K562 (cell line): ENCODE data around the gene FAM24A. TPM values are rescaled to one million over a fixed set of nuclear protein-coding genes. Genes with fewer than 3 reads are reported as not detected.

Experiments used
- ATAC-seq: fragments of 200-7000 bp; cut with Tn5 transposase; 3 replicates; pipeline ENCODE4 v1.9.1; 2020; ENCODE audit warnings: moderate library complexity
- BruUV-seq: library from RNA; stranded (reverse); fragments of 400-500 nt; replicated peaks from 2 replicates; lab custom pipeline; 2021; lab: Mats Ljungman, UMichigan
- CTCF ChIA-PET: fragments of 300-600 bp; formaldehyde crosslinking; extraction: SDS; loops from one replicate; lab custom pipeline; 2021; ENCODE audit warnings: low intra/inter-chr PET ratio; lab: Yijun Ruan, JAX
- POLR2A ChIA-PET: fragments of 300-600, 350-650 bp; sonication (Branson Sonifier 250); formaldehyde crosslinking; extraction: SDS; loops from one replicate; lab custom pipeline; 2021; ENCODE audit warnings: antibody characterized with exemption, inconsistent platforms; lab: Yijun Ruan, JAX
- DNase-seq, 4 experiments: peaks; one replicate each; pipeline versions ENCODE4 v3.0.0 to v3.0.0-alpha.2; 2011 to 2018; ENCODE audit warnings: low spot score in 3 of 4, mixed read lengths in 3 of 4; ENCODE audit errors: extremely low read depth in 1 of 4
- FAIRE-seq: peaks from 2 replicates; lab custom pipeline; 2011; peaks lifted over from hg19 to GRCh38; lab: Jason Lieb, UNC
- H2AFZ ChIP-seq: 2 replicates; pipeline ENCODE4 v1.6.0; 2011; ENCODE audit warnings: low read depth, low read length, control low read depth, inconsistent platforms
- H3K27ac ChIP-seq: fragments of 200-600 bp; 3 replicates; pipeline ENCODE4 v1.8.0; 2011; ENCODE audit warnings: low read depth, mild to moderate bottlenecking, control low read depth, inconsistent platforms, low read length, moderate library complexity, mixed read lengths; ENCODE audit errors: extremely low read depth
- H3K27me3 ChIP-seq, 2 experiments: fragments of 300-600 bp in 1 of 2; 2 replicates in 1 of 2; 3 replicates in 1 of 2; pipeline versions ENCODE4 v1.6.0 to v1.8.0; 2011; ENCODE audit warnings: inconsistent platforms in 2 of 2, low read length in 2 of 2, mild to moderate bottlenecking in 1 of 2, mixed read lengths in 1 of 2, moderate library complexity in 1 of 2; ENCODE audit not compliant: control insufficient read depth in 2 of 2, insufficient read depth in 2 of 2
- H3K36me3 ChIP-seq: fragments of 300-600 bp; 3 replicates; pipeline ENCODE4 v1.8.0; 2011; ENCODE audit warnings: mild to moderate bottlenecking, low read length, inconsistent platforms; ENCODE audit not compliant: control insufficient read depth, insufficient read depth
- H3K4me1 ChIP-seq, 2 experiments: fragments of 200-600 bp in 1 of 2; replicated peaks in 1 of 2; 2 replicates in 1 of 2; 3 replicates in 1 of 2; pipeline versions ENCODE4 v1.5.1 to v1.8.0; 2011; ENCODE audit warnings: inconsistent platforms in 2 of 2, low read length in 2 of 2, mild to moderate bottlenecking in 1 of 2, mixed read lengths in 1 of 2, moderate library complexity in 1 of 2; ENCODE audit not compliant: control insufficient read depth in 2 of 2, insufficient read depth in 2 of 2
- H3K4me2 ChIP-seq: 2 replicates; pipeline ENCODE4 v1.6.1; 2011; ENCODE audit warnings: low read length, control low read depth, inconsistent platforms, mixed read lengths; ENCODE audit not compliant: insufficient read depth
- H3K4me3 ChIP-seq: fragments of 200-600 bp; sonication (generic), shearing (Covaris generic); 2 replicates; pipeline ENCODE4 v1.5.1; 2016; ENCODE audit warnings: control low read depth, inconsistent platforms
- H3K79me2 ChIP-seq: fragments of 200-600 bp; 3 replicates; pipeline ENCODE4 v1.8.0; 2011; ENCODE audit warnings: low read length, inconsistent platforms; ENCODE audit not compliant: control insufficient read depth, insufficient read depth
- H3K9ac ChIP-seq, 2 experiments: 2 replicates each; pipeline versions ENCODE4 v1.6.0 to v1.6.1; 2011; ENCODE audit warnings: low read depth in 2 of 2, low read length in 2 of 2, control low read depth in 1 of 2, inconsistent platforms in 1 of 2, mild to moderate bottlenecking in 1 of 2, mixed read lengths in 1 of 2; ENCODE audit not compliant: insufficient read depth in 1 of 2
- H3K9me1 ChIP-seq: one replicate; pipeline ENCODE4 v1.6.0; 2011; ENCODE audit warnings: inconsistent platforms, mild to moderate bottlenecking, low read length, moderate library complexity; ENCODE audit not compliant: control insufficient read depth, insufficient read depth
- H3K9me3 ChIP-seq: replicated peaks from 2 replicates; pipeline ENCODE4 v1.5.1; 2011; ENCODE audit warnings: low read depth, low read length, inconsistent platforms; ENCODE audit not compliant: control insufficient read depth, insufficient read depth
- H4K20me1 ChIP-seq: replicated peaks from 2 replicates; pipeline ENCODE4 v1.6.1; 2011; ENCODE audit warnings: low read length, inconsistent platforms, mixed read lengths; ENCODE audit not compliant: control insufficient read depth, insufficient read depth
- CAMTA2 ChIP-seq: fragments of 250-450 bp; sonication (Bioruptor Pico); conservative IDR thresholded peaks from 2 replicates; pipeline ENCODE4 v1.5.1; 2022
- CEBPB ChIP-seq: fragments of 450-650 bp; IDR thresholded peaks from 2 replicates; pipeline ENCODE4 v1.6.1; 2016; ENCODE audit warnings: missing genetic modification characterization, missing compliant biosample characterization
- IRF2 ChIP-seq: sonication (generic); formaldehyde crosslinking; IDR thresholded peaks from 2 replicates; pipeline ENCODE4 v1.8.1; 2022; ENCODE audit warnings: mild to moderate bottlenecking, missing genetic modification reagents
- KAT8 ChIP-seq: fragments of 450-650 bp; IDR thresholded peaks from 2 replicates; pipeline ENCODE4 v1.6.1; 2016; ENCODE audit warnings: low read depth, mild to moderate bottlenecking
- L3MBTL2 ChIP-seq: fragments of 450-650 bp; IDR thresholded peaks from 2 replicates; pipeline ENCODE4 v1.6.1; 2016; ENCODE audit warnings: mild to moderate bottlenecking, moderate library complexity
- NBN ChIP-seq: fragments of 450-650 bp; IDR thresholded peaks from 2 replicates; pipeline ENCODE4 v1.6.1; 2016; ENCODE audit warnings: low read depth, mild to moderate bottlenecking
- PHF8 ChIP-seq: fragments of 200-600 bp; sonication (generic); IDR thresholded peaks from 2 replicates; pipeline ENCODE4 v1.6.1; 2012; ENCODE audit warnings: mixed run types, mild to moderate bottlenecking, inconsistent platforms, low read length, moderate library complexity, borderline replicate concordance
- ZC3H4 ChIP-seq: sonication (generic); formaldehyde crosslinking; IDR thresholded peaks from 2 replicates; pipeline ENCODE4 v1.9.0; 2021; ENCODE audit warnings: missing genetic modification reagents, borderline replicate concordance
- ZSCAN32 ChIP-seq: fragments of 450-650 bp; formaldehyde crosslinking; IDR thresholded peaks from 2 replicates; pipeline ENCODE4 v1.4.0; 2020; ENCODE audit warnings: mild to moderate bottlenecking, moderate library complexity
- ZZZ3 ChIP-seq: fragments of 450-650 bp; IDR thresholded peaks from 2 replicates; pipeline ENCODE4 v1.6.1; 2016; ENCODE audit warnings: antibody characterized with exemption, mild to moderate bottlenecking, moderate library complexity
- WGBS: fragments of 100-300 bp; shearing (Covaris generic); methylation state at CpG from one replicate; pipeline ENCODE4 v1.1.6; 2016; ENCODE audit warnings: low coverage, mixed read lengths; ENCODE audit not compliant: insufficient coverage; ENCODE audit errors: missing lambda C conversion rate; 5-methylcytosine and 5-hydroxymethylcytosine counted together
- in situ Hi-C: fragments of 300-500 bp; cut with MboI; formaldehyde crosslinking; loops from 4 replicates; pipeline ENCODE4 v1.15.0; 2018; ENCODE audit warnings: inconsistent platforms, mixed read lengths
- intact Hi-C: fragments of 100-400 bp; cut with micrococcal nuclease; formaldehyde crosslinking; loops from 2 replicates; pipeline ENCODE4 v1.14.2; 2022
- polyA plus RNA-seq, 8 experiments: library from polyadenylated mRNA; depleted of rRNA in 4 of 8; stranded (reverse) in 5 of 8; unstranded in 3 of 8; fragments of >200 nt; fragmentation: Nextera tagmentation in 2 of 8; fragmentation: Illumina TruSeq in 1 of 8; extraction: Ambion mirVana in 2 of 8; extraction: Trizol in 1 of 8; gene quantifications; 2 replicates each; pipeline versions ENCODE4 v1.2.1 to v1.2.3, GENCODE V29; 2011 to 2014; ENCODE audit warnings: inconsistent platforms in 1 of 8, missing spikeins in 1 of 8
- total RNA-seq, 7 experiments: library from RNA; depleted of rRNA in 6 of 7; stranded (reverse); fragments of >200 nt in 6 of 7; fragmentation: Illumina TruSeq in 2 of 7; extraction: Trizol in 2 of 7; gene quantifications; 2 replicates each; pipeline versions ENCODE4 v1.2.1 to v1.2.3, GENCODE V29; 2011 to 2021; ENCODE audit warnings: low replicate concordance in 1 of 7
- TF ChIP-seq, protein P1 (sequence below): sonication (generic); formaldehyde crosslinking; IDR thresholded peaks from 2 replicates; pipeline ENCODE4 v1.8.0; 2022; ENCODE audit warnings: missing genetic modification reagents, mild to moderate bottlenecking, borderline replicate concordance
- TF ChIP-seq, protein P2 (sequence below), 3 experiments: IDR thresholded peaks in 2 of 3; conservative IDR thresholded peaks in 1 of 3; 2 replicates each; pipeline ENCODE4 v1.5.1; 2011 to 2012; ENCODE audit warnings: low read length in 3 of 3, mild to moderate bottlenecking in 3 of 3, control low read depth in 2 of 3, improper control_type of control experiment in 1 of 3, inconsistent platforms in 1 of 3, low read depth in 1 of 3, mixed read lengths in 1 of 3, moderate library complexity in 1 of 3; ENCODE audit not compliant: insufficient read depth in 2 of 3
- TF ChIP-seq, protein P3 (sequence below): fragments of 450-650 bp; formaldehyde crosslinking; IDR thresholded peaks from 2 replicates; pipeline ENCODE4 v1.4.0; 2020; ENCODE audit warnings: mild to moderate bottlenecking, mixed read lengths
- TF ChIP-seq, protein P4 (sequence below): fragments of 450-650 bp; IDR thresholded peaks from 2 replicates; pipeline ENCODE4 v1.6.1; 2016; ENCODE audit warnings: borderline replicate concordance

FAM24A gene
- total and polyA plus RNA-seq, 9 of the 15 experiments (the other 6 are each of a cell fraction or from before 2014, with no cell fraction given): not detected

DNA sequence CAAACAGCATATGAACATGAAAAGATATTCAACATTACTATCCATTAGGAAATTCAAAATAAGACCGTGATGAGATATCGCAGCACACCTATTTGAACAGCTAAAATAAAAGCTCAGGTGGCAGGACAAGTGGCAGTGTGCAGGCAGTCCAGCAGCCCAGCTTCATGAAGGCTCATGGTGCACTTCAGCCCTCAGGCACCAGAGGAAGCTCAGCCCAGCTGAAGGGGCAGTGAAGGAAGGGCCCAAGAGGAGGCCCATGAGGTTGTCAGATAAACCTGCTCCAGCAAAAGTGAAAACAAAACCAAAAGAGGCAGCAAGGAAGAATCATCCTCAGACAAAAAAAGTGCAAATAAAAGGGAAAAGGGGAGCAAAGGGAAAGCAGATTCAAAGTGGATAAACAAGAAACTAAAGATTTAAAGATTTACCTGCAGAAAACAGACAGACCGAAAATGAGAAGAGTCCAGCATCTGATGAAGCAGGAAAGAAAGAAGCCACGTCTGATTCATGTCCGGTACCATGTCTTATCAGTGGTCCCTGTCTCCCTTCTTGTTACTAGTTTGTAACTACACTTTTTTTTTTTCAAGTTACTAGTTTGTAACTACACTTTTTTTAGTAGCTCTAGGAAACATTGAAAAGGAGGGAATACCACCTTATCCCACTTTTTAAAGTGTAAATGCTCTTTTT lies 16.0 kb upstream of the FAM24A start:
- no TSS peak for BruUV-seq
- FAIRE-seq (peak; percentile 69), ATAC-seq (peak; percentile 87), DNase-seq (peak in 2 of 4 experiments; percentile 23 to 27)
- Histone ChIP-seq H3K4me1 (no peaks in the 10 kb centered on the region; a peak in 1 of 5 replicates), H3K9me3 (no peaks in the 10 kb centered on the region), H3K79me2 (no peaks in the 10 kb centered on the region), H4K20me1 (no peaks in the 10 kb centered on the region), H3K27me3 (no peaks in the 10 kb centered on the region), H3K27ac (no peak overlapping the region), H2AFZ (peak overlapping the region; percentile 33; the same call in 1 of the 2 replicates), H3K9ac (no peak overlapping the region), H3K36me3 (no peaks in the 10 kb centered on the region), H3K4me2 (peak overlapping the region; percentile 6; the same call in 1 of the 2 replicates), H3K4me3 (no peak overlapping the region), H3K9me1 (no peaks in the 10 kb centered on the region)
- in situ Hi-C loops (no loop called here), intact Hi-C loops (no loop called here)
- POLR2A ChIA-PET: interaction anchor here (0.6 kb wide), 2 partner anchors 39 to 244 kb away, joined by 3 read pairs; no protein-coding TSS in a partner anchor
- WGBS: 41% methylated on average over 5 of the region's 5 CpGs
- CTCF ChIA-PET: no interaction called here
- TF ChIP-seq PHF8 (no peak), ZZZ3 (no peak), L3MBTL2 (no peak), CAMTA2 (CRISPR knock-in tag) (no peak), ZC3H4 (no peak), ZSCAN32 (CRISPR knock-in tag) (no peak), IRF2 (no peak), KAT8 (no peak), NBN (no peak), CEBPB (tag) (no peak)
- TF ChIP-seq, protein P1, sequence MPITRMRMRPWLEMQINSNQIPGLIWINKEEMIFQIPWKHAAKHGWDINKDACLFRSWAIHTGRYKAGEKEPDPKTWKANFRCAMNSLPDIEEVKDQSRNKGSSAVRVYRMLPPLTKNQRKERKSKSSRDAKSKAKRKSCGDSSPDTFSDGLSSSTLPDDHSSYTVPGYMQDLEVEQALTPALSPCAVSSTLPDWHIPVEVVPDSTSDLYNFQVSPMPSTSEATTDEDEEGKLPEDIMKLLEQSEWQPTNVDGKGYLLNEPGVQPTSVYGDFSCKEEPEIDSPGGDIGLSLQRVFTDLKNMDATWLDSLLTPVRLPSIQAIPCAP (CRISPR knock-in tag): no peak
- TF ChIP-seq, protein P2, sequence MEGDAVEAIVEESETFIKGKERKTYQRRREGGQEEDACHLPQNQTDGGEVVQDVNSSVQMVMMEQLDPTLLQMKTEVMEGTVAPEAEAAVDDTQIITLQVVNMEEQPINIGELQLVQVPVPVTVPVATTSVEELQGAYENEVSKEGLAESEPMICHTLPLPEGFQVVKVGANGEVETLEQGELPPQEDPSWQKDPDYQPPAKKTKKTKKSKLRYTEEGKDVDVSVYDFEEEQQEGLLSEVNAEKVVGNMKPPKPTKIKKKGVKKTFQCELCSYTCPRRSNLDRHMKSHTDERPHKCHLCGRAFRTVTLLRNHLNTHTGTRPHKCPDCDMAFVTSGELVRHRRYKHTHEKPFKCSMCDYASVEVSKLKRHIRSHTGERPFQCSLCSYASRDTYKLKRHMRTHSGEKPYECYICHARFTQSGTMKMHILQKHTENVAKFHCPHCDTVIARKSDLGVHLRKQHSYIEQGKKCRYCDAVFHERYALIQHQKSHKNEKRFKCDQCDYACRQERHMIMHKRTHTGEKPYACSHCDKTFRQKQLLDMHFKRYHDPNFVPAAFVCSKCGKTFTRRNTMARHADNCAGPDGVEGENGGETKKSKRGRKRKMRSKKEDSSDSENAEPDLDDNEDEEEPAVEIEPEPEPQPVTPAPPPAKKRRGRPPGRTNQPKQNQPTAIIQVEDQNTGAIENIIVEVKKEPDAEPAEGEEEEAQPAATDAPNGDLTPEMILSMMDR (IDR thresholded peaks at IDR 0.05 in 2 of 3, conservative IDR thresholded peaks at IDR 0.05 in 1 of 3; ENCODE audit: insufficient read depth in 2 of 3, low read depth in 1 of 3, low read length in 3 of 3): peak in 1 of 3 experiments; percentile 11; a peak in 1 of 6 replicates
- TF ChIP-seq, protein P3, sequence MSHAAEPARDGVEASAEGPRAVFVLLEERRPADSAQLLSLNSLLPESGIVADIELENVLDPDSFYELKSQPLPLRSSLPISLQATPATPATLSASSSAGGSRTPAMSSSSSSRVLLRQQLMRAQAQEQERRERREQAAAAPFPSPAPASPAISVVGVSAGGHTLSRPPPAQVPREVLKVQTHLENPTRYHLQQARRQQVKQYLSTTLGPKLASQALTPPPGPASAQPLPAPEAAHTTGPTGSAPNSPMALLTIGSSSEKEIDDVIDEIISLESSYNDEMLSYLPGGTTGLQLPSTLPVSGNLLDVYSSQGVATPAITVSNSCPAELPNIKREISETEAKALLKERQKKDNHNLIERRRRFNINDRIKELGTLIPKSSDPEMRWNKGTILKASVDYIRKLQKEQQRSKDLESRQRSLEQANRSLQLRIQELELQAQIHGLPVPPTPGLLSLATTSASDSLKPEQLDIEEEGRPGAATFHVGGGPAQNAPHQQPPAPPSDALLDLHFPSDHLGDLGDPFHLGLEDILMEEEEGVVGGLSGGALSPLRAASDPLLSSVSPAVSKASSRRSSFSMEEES (CRISPR knock-in tag): no peak
- TF ChIP-seq, protein P4, sequence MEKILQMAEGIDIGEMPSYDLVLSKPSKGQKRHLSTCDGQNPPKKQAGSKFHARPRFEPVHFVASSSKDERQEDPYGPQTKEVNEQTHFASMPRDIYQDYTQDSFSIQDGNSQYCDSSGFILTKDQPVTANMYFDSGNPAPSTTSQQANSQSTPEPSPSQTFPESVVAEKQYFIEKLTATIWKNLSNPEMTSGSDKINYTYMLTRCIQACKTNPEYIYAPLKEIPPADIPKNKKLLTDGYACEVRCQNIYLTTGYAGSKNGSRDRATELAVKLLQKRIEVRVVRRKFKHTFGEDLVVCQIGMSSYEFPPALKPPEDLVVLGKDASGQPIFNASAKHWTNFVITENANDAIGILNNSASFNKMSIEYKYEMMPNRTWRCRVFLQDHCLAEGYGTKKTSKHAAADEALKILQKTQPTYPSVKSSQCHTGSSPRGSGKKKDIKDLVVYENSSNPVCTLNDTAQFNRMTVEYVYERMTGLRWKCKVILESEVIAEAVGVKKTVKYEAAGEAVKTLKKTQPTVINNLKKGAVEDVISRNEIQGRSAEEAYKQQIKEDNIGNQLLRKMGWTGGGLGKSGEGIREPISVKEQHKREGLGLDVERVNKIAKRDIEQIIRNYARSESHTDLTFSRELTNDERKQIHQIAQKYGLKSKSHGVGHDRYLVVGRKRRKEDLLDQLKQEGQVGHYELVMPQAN: 0 out of 2 replicates have a peak, but pooled peaks have one; percentile 42
